HG02678 (cell line): Measurements from ENCODE around the gene LRP1B.

Source experiments
- ATAC-seq: cut with Tn5 transposase; IDR thresholded peaks from one replicate; pipeline ENCODE4 v1.9.1; 2021; ENCODE audit warnings: mild to moderate bottlenecking, moderate library complexity; ENCODE audit not compliant: unreplicated experiment

Gene LRP1B

DNA sequence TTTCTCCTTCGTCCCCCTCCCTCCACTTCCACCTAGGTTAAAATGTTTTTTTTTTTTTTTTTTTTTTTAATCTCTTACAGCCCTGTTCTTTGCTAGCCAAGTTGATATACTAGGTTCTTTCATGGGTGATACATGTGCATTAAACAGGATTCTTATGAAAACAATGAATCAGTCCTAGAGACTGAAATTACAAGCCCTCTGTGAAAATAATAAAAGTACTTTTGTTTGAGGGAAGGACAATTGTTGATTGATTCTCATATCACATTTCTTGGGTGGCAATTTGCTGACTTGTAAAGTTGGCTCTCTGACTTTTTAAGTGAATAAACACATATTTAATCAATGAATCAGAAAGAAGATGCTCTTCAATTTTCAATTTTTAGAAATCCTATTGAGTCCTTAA, 639.9 kb downstream of the LRP1B start:
- ATAC-seq = no peak

DNA sequence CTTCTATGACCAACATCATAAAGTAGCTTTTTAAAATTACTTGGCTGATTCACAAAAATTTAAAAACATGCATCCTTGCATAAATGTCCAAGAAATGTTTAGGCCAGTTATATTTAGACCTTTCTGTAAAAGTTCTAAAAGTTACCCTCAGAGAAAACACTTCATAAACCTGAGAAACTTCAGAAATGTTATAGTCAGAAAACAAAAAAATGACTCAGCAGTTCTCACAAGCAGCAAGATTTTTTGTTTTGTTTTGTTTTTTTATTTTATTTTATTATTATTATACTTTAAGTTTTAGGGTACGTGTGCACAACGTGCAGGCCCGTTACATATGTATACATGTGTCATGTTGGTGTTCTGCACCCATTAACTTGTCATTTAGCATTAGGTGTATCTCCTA, 648.1 kb downstream of the LRP1B start:
- no peak for ATAC-seq

- no peak for ATAC-seq
Measured at GRCh38 chr2:141475801-141476200, 655.0 kb downstream of the LRP1B start.

DNA sequence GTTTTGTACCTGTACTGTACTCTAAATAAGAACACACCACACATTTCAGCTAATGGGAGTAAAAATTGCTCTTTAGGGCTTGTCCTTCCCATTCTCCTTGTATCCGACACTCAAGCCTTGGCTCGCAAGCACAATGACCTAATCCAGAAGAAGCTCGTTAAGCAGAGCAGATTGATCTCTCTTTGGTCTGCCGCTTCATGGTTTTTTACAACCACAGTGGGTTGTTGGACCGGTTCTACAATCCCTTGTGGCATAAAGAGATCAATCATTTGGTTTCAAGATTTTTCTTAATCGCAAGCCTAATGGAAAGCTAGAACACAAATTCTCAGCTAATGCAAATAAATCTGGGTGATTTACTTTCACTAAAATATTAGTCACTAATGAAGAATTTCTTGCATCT, 662.1 kb downstream of the LRP1B start:
- ATAC-seq = no peak

- ATAC-seq = no peak
Measured at GRCh38 chr2:141467331-141467730, 663.5 kb downstream of the LRP1B start.

DNA sequence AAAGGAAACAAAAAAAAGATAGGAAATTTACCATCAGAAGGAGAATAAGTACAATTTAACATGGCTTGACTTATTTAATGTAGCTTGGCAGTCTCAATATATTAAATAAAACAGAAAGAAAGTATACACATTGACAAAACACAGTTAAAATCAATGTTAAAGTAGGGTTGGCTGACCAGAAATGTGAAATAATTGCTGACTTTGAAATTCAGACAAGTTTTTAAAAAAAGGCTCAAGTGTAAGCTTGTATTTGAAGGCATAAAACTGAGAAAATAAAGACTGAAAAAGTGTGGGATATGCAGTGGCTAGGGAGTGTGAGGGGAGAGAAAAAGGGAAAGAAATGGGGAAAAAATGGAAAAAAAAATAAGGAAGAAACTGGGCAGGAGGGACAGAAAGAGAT, 665.8 kb downstream of the LRP1B start:
- no peak for ATAC-seq

- ATAC-seq = no peak
Measured at GRCh38 chr2:141458351-141458750, 672.5 kb downstream of the LRP1B start.

- ATAC-seq = no peak
Measured at GRCh38 chr2:141455877-141456276, 674.9 kb downstream of the LRP1B start.

- no peak for ATAC-seq
Measured at GRCh38 chr2:141455211-141455826, 675.5 kb downstream of the LRP1B start.

- ATAC-seq = no peak
Measured at GRCh38 chr2:141440072-141440635, 690.7 kb downstream of the LRP1B start.

- no peak for ATAC-seq
Measured at GRCh38 chr2:141439524-141439923, 691.3 kb downstream of the LRP1B start.

DNA sequence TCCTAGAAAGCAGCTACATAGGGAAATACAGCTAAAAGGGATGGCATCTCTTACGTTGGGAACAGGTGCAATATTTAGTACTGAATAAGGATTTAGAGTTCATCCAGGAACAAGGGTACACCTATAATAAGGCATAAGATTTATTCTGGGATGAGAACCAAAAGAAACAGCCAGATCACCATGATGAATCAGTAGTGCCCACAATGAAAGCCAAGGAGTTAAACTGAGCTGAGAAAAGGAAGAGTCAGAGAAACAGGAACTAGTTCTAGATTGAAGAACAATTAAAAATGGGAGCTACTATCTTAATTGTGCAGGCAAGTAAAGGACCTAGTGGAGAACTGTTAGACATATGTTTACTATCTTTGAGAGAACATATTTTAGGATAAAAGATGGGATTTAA, 692.3 kb downstream of the LRP1B start:
- no peak for ATAC-seq

DNA sequence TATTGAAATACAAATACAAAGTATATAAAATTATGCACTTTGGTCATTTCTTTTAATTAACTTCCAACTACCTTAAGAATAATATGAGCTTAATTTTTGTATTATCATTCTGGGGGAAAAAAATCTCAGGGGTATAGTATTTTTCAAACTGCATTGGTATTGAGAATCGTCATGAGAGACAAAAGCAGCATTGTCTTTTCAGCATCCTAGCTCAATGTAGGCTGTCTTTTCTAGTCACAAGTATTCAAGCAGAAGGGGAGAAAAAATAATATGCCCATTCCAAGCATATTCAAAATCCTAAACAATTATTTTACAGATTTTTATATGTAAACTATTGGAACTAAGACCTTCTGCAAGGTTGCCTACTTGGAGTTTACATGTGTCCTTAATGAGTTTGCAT, 693.3 kb downstream of the LRP1B start:
- ATAC-seq = no peak

- ATAC-seq = no peak
Measured at GRCh38 chr2:141423124-141423523, 707.7 kb downstream of the LRP1B start.

GRCh38 chr2:141417246-141417797, 713.5 kb downstream of the LRP1B start:
- no peak for ATAC-seq

DNA sequence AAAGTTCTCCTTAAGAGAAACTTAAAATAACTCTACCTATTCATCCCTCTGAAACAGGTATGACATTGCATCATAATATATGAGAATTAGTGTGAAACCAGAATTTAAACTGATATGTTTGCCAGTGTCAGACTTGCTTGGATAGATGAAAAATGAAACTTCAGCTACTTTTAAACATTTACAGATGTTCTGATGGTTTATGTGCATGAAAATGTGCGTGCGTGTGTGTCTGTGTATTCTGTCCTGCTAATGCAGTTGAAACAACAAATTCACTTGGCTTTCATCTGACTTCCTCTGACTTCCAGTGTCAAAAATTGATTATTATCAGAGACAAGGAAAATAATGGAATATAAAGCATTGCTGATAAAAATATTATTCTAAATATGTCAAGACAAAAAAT, 719.4 kb downstream of the LRP1B start:
- no peak for ATAC-seq

- no peak for ATAC-seq
Measured at GRCh38 chr2:141399270-141399669, 731.5 kb downstream of the LRP1B start.

DNA sequence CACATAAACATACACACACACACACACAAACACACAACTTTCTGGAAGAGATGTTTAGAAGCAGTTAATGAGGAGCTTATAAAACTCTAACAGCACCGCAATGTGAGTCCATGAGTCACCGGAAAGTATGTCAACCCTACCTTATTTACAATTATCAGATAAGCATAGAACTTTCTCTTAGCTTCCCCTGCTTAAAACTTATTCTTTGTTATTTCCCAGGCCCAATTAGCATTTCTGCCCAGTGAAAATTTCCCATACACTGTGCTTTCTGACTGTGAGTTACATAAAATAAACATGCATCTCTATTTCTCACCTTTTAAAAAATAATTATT, 737.6 kb downstream of the LRP1B start:
- no peak for ATAC-seq

- ATAC-seq = no peak
Measured at GRCh38 chr2:141392517-141393213, 738.2 kb downstream of the LRP1B start.

- ATAC-seq = no peak
Measured at GRCh38 chr2:141386168-141386567, 744.6 kb downstream of the LRP1B start.

DNA sequence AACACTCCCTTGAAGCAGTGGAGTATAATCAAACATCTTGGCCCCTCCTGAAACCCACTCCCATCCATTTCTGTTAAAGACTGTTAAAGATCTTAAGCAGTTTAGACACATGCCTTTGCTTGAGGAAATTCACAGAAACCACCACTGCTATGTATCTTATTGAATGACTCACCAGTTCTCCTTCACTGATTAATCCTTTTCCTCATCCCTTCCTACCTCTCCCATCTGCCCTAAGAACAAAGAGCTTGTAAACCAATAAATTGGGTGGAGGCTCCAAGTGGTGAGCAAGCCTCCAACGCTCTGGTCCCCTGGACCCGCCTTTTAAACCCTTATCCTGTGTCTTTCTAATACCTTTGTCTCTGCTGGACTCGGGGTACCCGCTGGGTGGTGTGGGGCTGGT, 746.1 kb downstream of the LRP1B start:
- ATAC-seq = no peak

- ATAC-seq = no peak
Measured at GRCh38 chr2:141381946-141382345, 748.9 kb downstream of the LRP1B start.
